Astrocyte (in vitro differentiated cells and primary cell): ENCODE data around the gene ATXN7L3. TPM values are rescaled to one million over a fixed set of nuclear protein-coding genes. Genes with fewer than 3 reads are reported as not detected.

Source experiments
- DNase-seq: peaks from one replicate; pipeline ENCODE4 v3.0.0-alpha.2; 2010; ENCODE audit warnings: low read depth
- FAIRE-seq: peaks from 2 replicates; lab custom pipeline; 2011; peaks lifted over from hg19 to GRCh38; lab: Jason Lieb, UNC
- H2AFZ ChIP-seq: 2 replicates; pipeline ENCODE4 v1.6.0; 2012; ENCODE audit warnings: low read depth, low read length, inconsistent platforms
- H3K27ac ChIP-seq: 2 replicates; pipeline ENCODE4 v1.5.1; 2011; ENCODE audit warnings: low read depth, low read length, inconsistent platforms
- H3K27me3 ChIP-seq: 2 replicates; pipeline ENCODE4 v1.6.0; 2011; ENCODE audit warnings: low read length, inconsistent platforms; ENCODE audit not compliant: insufficient read depth
- H3K36me3 ChIP-seq: 2 replicates; pipeline ENCODE4 v1.5.1; 2011; ENCODE audit warnings: low read length, inconsistent platforms; ENCODE audit not compliant: insufficient read depth
- H3K4me1 ChIP-seq: 2 replicates; pipeline ENCODE4 v1.5.1; 2011; ENCODE audit warnings: low read length, inconsistent platforms; ENCODE audit not compliant: insufficient read depth
- H3K4me2 ChIP-seq: 2 replicates; pipeline ENCODE4 v1.6.0; 2012; ENCODE audit warnings: low read length, inconsistent platforms
- H3K4me3 ChIP-seq: 2 replicates; pipeline ENCODE4 v1.5.1; 2011; ENCODE audit warnings: low read depth, mild to moderate bottlenecking, low read length, inconsistent platforms; ENCODE audit not compliant: insufficient read depth
- H3K79me2 ChIP-seq: 2 replicates; pipeline ENCODE4 v1.6.0; 2012; ENCODE audit warnings: mild to moderate bottlenecking, low read length, inconsistent platforms; ENCODE audit not compliant: insufficient read depth
- H3K9ac ChIP-seq: 2 replicates; pipeline ENCODE4 v1.6.0; 2012; ENCODE audit warnings: mild to moderate bottlenecking, low read length, inconsistent platforms
- H3K9me3 ChIP-seq: 2 replicates; pipeline ENCODE4 v1.5.1; 2012; ENCODE audit warnings: low read depth, mild to moderate bottlenecking, low read length, inconsistent platforms; ENCODE audit not compliant: insufficient read depth
- H4K20me1 ChIP-seq: 2 replicates; pipeline ENCODE4 v1.6.0; 2012; ENCODE audit warnings: low read length, inconsistent platforms; ENCODE audit not compliant: insufficient read depth
- H3K27ac Mint-ChIP-seq: one replicate; pipeline ENCODE4 v1.8.0; 2021; ENCODE audit warnings: mild to moderate bottlenecking, mixed read lengths; ENCODE audit not compliant: unreplicated experiment
- H3K27me3 Mint-ChIP-seq: one replicate; pipeline ENCODE4 v1.8.0; 2021; ENCODE audit warnings: low read depth, mixed read lengths; ENCODE audit not compliant: unreplicated experiment
- H3K36me3 Mint-ChIP-seq: one replicate; pipeline ENCODE4 v1.8.0; 2021; ENCODE audit warnings: low read depth, mixed read lengths; ENCODE audit not compliant: unreplicated experiment
- H3K4me1 Mint-ChIP-seq: one replicate; pipeline ENCODE4 v1.8.0; 2021; ENCODE audit warnings: low read depth, mixed read lengths; ENCODE audit not compliant: unreplicated experiment
- H3K4me3 Mint-ChIP-seq: one replicate; pipeline ENCODE4 v1.8.0; 2021; ENCODE audit warnings: mild to moderate bottlenecking, moderate library complexity, mixed read lengths; ENCODE audit not compliant: unreplicated experiment
- H3K9me3 Mint-ChIP-seq: one replicate; pipeline ENCODE4 v1.8.0; 2021; ENCODE audit warnings: mild to moderate bottlenecking, mixed read lengths; ENCODE audit not compliant: unreplicated experiment
- EZH2 ChIP-seq: IDR thresholded peaks from 2 replicates; pipeline ENCODE4 v1.6.1; 2012; ENCODE audit warnings: mild to moderate bottlenecking, low read length, inconsistent platforms; ENCODE audit not compliant: insufficient read depth
- total RNA-seq: library from RNA; stranded (reverse); gene quantifications from 2 replicates; pipeline ENCODE4 v1.2.1, GENCODE V29; 2021
- TF ChIP-seq, protein P1 (sequence below): IDR thresholded peaks from 2 replicates; pipeline ENCODE4 v1.5.1; 2011; ENCODE audit warnings: low read depth, mild to moderate bottlenecking, inconsistent platforms, low read length, moderate library complexity; ENCODE audit not compliant: insufficient read depth

ATXN7L3 gene
- total RNA-seq, 1 donor from 2014 or later = 87.0 TPM

DNA sequence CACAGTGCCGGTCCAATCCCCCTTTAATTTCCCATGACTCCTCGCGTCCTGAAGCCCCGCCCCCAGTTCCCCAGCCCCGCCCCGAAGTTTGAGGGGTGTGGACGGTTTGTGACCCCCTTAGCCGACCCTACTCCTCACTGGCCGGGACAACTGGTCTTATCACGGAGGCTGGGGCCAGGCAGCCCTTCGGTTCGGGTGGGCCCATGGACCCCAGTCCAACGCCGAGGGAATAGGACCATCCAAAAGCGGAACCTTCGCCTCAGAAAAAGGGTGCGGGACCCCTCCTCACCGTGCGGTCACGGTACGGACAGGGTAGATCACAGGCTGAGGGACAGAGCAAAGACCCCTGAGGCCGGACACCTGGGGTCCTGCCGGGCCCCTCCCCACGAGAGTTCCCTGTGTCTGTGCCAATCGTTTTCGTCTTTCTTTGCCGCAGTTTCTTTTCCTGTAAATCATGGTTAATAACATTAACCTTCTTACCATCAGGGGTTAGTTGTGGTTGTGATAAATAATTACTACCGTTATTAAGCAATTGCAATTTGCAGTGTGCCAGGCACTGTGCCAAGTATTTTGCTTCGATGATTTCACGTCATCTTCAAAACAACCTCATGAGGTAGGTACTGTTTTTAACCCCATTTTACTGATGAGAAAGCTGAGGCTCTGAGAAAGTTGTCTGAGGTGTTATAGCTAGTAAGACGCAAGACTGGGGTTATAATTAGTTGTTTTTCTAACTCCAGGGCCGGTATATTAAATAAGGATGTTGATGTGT, 12.4 kb downstream of the ATXN7L3 start:
- peak overlapping the region; percentile 100 for H3K27ac Mint-ChIP-seq
- Histone ChIP-seq H3K36me3 (peaks cover 2% of the 10 kb centered on the region), H4K20me1 (peaks cover 25% of the 10 kb centered on the region), H3K79me2 (peaks cover 54% of the 10 kb centered on the region), H3K4me1 (peaks cover 11% of the 10 kb centered on the region), H3K9ac (peak overlapping the region; percentile 97), H3K27ac (peak overlapping the region; percentile 99), H2AFZ (peak overlapping the region; percentile 96), H3K9me3 (no peaks in the 10 kb centered on the region), H3K27me3 (no peaks in the 10 kb centered on the region), H3K4me3 (peak overlapping the region; percentile 90), H3K4me2 (peak overlapping the region; percentile 93)
- no peak for FAIRE-seq
- peak overlapping the region; percentile 98 for H3K4me3 Mint-ChIP-seq
- no peak for DNase-seq
- peaks cover 13% of the 10 kb centered on the region for H3K4me1 Mint-ChIP-seq
- H3K36me3 Mint-ChIP-seq = peaks cover 4% of the 10 kb centered on the region
- TF ChIP-seq, protein P1, sequence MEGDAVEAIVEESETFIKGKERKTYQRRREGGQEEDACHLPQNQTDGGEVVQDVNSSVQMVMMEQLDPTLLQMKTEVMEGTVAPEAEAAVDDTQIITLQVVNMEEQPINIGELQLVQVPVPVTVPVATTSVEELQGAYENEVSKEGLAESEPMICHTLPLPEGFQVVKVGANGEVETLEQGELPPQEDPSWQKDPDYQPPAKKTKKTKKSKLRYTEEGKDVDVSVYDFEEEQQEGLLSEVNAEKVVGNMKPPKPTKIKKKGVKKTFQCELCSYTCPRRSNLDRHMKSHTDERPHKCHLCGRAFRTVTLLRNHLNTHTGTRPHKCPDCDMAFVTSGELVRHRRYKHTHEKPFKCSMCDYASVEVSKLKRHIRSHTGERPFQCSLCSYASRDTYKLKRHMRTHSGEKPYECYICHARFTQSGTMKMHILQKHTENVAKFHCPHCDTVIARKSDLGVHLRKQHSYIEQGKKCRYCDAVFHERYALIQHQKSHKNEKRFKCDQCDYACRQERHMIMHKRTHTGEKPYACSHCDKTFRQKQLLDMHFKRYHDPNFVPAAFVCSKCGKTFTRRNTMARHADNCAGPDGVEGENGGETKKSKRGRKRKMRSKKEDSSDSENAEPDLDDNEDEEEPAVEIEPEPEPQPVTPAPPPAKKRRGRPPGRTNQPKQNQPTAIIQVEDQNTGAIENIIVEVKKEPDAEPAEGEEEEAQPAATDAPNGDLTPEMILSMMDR = no peak
- no peak for TF ChIP-seq EZH2
- H3K27me3 Mint-ChIP-seq = no peaks in the 10 kb centered on the region
- no peaks in the 10 kb centered on the region for H3K9me3 Mint-ChIP-seq

DNA sequence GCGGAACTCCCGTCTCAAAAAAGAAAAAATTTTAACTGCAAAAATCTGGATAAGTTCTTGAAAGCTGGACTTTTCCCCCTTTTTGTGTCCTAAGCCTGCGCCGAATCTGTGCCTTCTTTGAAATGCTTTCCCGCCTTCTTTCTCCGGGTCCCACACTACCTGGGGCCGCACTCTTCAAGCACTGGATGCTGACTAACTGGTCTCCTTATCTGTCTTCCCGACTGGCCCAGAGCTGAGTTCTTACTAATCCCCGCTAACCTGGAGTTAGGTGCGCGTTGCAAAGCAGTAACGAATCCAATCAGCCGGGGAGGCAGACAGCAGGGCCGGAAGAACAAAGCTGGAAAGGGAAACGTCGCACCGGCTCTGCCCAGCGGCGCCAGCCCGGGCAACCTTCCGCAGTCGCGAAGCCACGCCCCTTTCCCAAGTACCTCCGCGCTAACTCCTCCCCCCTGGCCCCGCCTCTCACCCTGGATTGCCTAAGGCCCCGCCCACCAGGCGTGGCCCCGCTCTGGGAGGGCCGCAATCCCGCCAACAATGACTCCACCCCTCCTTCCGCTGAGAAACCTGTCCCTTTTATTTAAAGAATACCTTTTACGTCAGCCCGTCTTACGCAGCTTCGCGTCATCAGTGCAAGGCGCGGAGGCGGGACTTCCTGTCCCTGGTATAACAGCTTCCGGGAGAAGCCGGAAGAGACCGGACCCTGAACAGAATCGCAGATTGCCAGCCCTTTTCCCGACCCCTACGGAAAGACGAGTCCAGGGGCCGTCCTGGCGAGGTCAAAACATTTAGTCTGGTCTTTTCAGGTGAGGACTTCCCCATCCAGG, 13.2 kb downstream of the ATXN7L3 start, which contains the start of gene TMUB2:
Gene TMUB2, plus strand, starts transcription at position 666 of the 824 bp plus-strand sequence. CDS start 737 bp downstream, outside the sequence.
- H3K36me3 ChIP-seq = peaks cover 6% of the 10 kb centered on the region
- peaks cover 11% of the 10 kb centered on the region for H3K4me1 ChIP-seq
- no peaks in the 10 kb centered on the region for H3K9me3 ChIP-seq
- H2AFZ ChIP-seq = peak within 1 kb of the TSS; percentile 96
- H3K27ac Mint-ChIP-seq = peak within 1 kb of the TSS; percentile 100
- peaks cover 31% of the 10 kb centered on the region for H4K20me1 ChIP-seq
- no peaks in the 10 kb centered on the region for H3K27me3 Mint-ChIP-seq
- FAIRE-seq = peak; percentile 82
- H3K9me3 Mint-ChIP-seq = no peaks in the 10 kb centered on the region
- H3K4me3 Mint-ChIP-seq = peak within 1 kb of the TSS; percentile 98
- no peaks in the 10 kb centered on the region for H3K27me3 ChIP-seq
- peak within 1 kb of the TSS; percentile 97 for H3K9ac ChIP-seq
- H3K4me1 Mint-ChIP-seq = peaks cover 11% of the 10 kb centered on the region
- H3K36me3 Mint-ChIP-seq = peaks cover 10% of the 10 kb centered on the region
- no peak for TF ChIP-seq EZH2
- TF ChIP-seq, protein P1 = no peak
- peak; percentile 97 for DNase-seq
- peak within 1 kb of the TSS; percentile 90 for H3K4me3 ChIP-seq
- peak within 1 kb of the TSS; percentile 99 for H3K27ac ChIP-seq
- H3K79me2 ChIP-seq = peaks cover 54% of the 10 kb centered on the region
- H3K4me2 ChIP-seq = peak within 1 kb of the TSS; percentile 93
